Activated T-cell treated with anti-CD3 and anti-CD28 coated beads, Interleukin-2, amount 50 U/mL, for 48 hours (primary cell): ENCODE data around the gene SKA2.
"Not testable (repeated sequence)": the region's sequence is repeated elsewhere in the genome, so short reads cannot be mapped to it uniquely, and the experiment has no call there.

Source experiments
- DNase-seq, 2 experiments: peaks; one replicate each; pipeline ENCODE4 v3.0.0-alpha.2; 2020

The SKA2 gene, protein sequence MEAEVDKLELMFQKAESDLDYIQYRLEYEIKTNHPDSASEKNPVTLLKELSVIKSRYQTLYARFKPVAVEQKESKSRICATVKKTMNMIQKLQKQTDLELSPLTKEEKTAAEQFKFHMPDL

DNA sequence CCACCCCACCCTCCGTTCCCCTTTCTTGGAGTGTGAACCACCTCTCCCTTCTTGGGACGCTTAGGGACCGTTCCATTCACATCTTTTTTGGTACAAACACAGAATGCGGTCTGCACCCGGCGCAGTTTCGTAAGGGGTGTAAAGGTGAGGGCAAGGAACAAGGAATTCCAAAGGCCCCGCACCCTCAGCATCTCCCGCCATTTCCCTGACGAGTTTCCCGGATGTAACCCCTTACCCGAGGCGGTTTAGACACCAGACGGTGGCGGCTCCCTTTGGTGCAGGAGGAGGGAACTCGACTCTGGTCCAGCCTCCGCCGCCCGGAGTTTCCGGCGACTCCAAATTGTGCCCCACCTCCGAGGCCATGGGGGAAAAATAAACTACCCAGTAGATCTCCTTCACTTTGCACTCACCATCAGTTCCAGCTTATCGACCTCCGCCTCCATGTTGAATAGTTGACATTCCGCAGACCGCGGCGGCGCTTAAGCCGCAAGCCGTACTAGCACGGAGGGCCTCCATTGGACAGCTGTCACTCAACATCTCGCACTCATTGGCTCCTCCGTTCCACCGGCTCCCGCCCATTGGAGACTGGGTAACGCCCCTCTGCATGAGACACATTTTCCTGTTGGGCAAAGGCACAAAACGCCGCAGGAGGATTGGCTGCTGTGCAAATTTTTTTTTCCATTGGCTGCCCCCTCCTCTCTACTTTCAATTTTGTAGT, at the start of gene SKA2:
Gene SKA2 (minus strand): TSS at position 466 of the 718 bp plus-strand sequence. CDS start 23 bp downstream, at position 443.
- DNase-seq: peak; percentile 98

DNA sequence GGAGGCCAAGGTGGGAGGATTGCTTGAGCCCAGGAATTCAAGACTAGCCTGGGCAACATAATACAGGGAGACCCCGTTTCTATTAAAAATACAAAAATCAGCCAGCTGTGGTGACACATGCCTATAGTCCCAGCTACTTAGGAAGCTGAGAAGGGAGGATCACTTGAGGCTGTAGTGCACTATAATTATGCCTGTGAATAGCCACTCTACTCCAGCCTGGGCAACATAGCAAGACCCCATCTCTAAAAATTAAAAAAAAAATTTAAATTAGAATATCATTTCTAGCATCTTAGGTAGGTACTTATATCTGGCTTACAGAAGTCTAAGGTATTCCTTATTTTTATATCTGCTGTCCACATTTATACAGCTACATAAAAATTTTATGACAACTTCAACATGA, 47.3 kb upstream of the SKA2 start:
- DNase-seq: no peak

DNA sequence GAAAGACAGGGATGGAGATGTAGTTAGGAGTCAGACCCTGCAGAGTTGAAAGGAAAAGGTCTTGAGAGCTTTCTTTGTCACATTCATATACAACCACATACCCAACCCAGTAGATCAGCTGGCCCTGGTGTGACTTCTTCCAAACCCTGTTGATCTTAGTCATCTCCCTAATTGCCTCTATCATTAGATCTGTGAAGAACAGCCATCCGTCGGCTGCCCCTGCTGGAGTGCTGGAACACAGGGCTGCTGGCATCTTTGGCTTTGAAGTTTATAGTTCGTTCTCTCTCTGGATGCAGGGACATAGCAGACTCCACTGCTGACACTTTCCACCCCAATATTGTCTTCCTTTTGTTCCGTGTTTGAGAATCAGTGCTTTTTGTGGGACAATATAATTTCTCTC, 44.4 kb upstream of the SKA2 start:
- no peak for DNase-seq

DNA sequence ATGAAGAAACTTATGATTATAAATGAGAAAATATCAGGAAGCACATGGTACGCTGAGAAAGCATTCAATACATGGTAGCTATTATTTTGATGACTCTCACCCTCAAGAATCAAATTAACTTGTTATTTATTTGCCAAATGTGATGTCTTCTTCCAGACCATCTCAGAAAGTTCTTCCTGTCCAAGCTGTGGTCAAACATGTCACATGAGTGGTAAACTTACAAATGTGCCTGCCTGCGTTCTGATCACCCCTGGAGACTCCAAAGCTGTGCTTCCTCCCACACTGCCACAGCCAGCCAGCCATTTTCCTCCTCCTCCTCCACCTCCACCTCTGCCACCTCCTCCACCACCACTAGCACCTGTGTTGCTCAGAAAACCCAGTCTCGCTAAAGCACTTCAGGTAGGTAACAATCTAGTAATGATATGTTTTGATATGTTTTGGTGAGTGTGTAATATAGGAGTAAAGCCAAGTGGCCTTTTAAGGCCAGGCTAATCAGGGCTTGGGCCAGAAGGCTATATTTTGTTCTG, 38.4 kb upstream of the SKA2 start:
- DNase-seq: no peak

DNA sequence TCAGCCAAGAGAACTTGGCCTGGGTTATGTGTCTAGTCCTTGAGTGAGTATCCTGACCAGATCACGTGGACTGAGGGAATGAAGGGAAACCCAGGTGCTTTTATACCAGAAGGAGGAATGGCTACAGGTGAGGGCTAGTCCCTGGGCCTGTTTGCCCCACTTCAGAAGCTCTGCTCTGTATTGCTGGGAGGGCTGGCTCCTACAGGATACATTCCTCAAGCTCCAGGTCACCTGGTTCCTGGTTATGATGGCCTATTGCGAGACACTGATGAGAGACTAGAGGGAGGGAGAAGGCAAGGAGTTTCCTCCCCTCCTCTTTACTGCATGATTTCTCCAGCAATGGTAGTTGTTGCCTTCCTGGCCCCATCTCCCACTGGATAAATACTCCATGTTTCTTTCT, 35.8 kb upstream of the SKA2 start:
- no peak for DNase-seq

DNA sequence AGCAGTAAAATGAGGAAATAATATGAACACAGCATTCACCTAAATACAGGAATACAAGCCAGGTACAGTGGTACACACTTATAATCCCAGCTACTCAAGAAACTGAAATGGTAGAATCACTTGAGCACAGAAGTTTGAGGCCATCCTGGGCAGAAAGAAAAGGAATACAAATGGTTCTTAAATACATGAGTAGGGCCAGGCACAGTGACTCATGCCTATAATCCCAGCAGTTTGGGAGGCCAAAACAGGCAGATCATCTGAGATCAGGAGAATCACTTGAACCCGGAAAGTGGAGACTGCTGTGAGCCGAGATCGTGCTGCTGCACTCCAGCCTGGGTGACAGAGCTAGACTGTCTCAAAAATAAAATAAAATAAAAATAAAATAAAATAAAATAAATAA, 31.9 kb upstream of the SKA2 start:
- no peak for DNase-seq

DNA sequence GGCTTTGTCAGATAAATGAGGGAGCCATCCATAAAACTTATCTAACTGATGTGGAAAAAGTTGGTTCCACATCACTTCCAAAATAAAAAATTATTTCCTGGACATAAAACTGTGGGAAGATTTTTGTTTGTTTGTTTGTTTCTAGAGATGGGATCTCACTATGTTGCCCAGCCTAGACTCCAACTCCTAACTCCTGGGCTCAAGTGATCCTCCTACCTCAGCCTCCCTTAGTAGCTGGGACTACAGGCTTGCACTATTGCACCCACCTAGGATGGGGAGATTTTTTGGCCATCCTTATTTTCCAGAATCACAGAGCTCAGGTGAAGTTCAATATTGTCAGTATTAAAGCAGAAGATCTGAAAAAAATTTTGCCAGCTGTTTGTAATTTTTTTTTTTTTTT, 31.0 kb upstream of the SKA2 start:
- DNase-seq: no peak

DNA sequence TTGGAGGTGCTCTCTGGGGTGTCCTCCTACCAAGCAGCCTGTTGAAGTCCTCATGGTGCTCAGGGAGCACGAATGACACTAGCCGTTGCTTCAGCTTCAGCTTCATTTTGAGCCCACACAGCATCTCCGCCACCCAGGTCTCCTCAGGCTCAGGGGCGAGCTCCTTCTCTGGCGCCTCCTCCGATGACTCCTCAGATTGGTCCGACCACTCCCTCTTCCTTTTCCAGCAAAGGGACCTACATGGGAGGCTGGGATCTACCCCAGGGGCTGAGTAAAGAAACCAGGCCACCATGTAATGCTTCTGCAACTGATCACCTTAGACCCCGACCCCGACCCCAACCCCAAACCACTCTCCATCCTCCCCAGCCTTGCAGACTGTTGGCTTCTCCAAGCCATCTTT, 26.5 kb upstream of the SKA2 start:
- no peak for DNase-seq

DNA sequence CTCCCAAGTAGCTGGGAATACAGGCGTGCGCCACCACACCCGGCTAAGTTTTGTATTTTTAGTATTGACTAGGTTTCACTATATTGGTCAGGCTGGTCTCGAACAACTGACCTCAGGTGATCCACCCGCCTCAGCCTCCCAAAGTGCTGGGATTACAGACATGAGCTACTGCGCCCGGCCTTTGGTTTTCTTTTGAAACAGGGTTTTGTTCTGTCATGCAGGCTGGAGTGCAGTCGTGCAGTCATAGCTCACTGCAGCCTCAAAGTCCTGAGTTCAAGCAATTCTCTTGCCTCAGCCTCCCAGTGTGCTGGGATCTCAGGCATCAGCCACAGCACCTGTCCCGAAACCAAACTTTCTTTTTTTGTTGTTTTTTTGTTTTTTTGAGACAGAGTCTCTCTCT, 25.6 kb upstream of the SKA2 start:
- no peak for DNase-seq

DNA sequence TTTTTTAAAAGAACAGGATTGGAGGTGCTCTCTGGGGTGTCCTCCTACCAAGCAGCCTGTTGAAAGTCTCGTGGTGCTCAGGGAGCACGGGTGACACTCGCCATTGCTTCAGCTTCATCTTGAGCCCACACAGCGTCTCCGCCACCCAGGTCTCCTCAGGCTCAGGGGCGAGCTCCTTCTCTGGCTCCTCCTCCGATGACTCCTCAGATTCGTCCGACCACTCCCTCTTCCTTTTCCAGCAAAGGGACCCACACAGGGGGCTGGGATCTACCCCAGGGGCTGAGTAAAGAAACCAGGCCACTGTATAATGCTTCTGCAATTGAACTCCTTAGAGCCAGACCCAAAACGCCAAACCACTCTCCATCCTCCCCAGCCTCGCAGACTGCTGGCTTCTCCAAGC, 24.6 kb upstream of the SKA2 start:
- not testable (repeated sequence) for DNase-seq

DNA sequence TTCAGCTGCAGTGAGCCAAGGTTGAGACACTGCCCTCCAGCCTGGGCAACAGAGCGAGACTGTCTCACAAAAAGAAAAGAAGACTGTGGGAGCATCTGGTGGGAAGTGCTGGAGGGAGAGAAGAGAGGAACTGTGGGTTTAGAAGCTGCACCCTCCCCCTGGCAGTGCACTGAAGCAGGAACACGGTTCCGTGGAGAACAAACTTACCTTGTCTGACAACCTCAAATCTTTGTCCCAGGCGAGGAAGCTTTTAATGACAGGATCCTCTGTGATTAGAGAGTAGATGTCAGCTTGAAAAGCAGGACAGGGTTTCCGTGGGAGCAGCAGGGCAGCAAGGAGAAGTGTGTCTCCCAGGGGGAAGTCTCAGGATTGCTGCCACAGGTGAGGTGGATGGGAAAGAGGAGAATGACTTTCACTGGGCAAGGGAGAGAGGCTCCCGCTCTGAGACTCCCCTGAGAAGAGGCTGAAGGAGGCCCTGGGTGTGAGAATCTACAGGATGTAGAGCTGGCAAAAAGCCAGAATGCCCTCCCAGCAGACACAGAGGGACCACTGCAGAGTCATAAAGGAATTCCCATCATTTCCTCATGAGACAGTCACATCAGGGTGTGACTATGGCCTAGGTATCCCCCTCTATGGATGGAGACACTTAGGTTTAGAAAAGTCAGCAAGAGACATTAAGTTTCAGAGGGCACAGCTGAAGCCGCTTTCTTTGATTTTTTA, 23.4 kb upstream of the SKA2 start:
- DNase-seq: no peak

DNA sequence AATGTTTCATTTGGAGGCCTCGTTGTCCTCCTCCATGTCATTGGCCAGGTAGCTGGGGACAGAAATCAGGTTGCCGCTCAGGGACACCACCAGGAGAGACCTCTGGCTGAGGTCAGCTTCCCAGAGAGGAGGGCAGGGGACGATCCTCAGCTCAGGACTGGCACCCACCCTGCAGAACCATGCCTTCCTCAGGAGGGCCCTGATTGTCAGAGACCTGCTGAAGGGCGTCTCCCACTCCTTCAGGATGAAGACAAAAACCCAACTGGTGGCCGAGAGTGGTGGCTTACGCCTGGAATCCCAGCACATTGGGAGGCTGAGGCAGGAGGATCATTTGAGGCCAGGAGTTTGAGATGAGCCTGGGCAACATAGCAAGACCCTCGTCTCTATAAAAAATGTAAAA, 20.1 kb upstream of the SKA2 start:
- no peak for DNase-seq

DNA sequence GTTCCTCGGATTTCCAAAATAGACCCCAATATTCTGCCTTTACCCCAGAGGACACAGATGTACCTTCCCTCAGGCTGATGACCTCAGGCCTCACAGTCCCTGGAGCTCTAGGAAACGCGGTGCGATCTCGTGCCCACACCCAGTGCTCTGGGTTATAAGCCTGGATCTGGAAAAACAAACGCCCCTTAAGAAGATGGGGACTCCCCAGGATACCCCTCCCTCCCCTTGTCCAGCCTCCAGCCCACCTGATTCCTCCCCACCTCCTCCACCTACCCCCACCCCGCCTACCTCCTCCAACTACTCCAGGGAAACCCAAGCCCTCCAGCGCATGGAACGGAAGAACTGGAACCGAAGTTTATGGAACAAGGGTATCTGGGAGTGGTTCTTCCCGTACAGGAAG, 19.7 kb upstream of the SKA2 start:
- DNase-seq: no peak

DNA sequence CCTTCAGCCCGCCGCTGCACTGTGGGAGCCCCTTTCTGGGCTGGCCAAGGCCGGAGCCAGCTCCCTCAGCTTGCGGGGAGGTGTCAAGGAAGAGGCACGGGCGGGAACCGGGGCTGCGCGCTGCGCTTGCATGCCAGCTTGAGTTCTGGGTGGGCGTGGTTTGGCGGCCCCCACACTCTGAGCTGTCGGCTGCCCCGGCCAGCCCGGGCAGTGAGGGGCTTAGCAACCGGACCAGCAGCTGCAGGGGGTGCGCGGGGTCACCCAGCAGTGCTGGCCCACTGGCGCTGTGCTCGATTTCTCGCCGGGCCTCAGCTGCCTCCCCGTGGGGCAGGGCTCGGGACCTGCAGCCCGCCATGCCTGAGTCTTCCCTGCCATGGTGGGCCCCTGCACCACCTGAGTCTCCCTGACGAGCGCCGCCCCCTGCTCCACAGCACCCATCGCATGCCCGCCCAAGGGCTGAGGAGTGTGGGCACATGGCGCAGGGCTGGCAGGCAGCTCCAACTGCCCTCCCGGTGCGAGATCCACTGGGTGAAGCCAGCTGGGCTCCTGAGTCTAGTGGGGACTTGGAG, 17.5 kb upstream of the SKA2 start:
- DNase-seq: no peak

DNA sequence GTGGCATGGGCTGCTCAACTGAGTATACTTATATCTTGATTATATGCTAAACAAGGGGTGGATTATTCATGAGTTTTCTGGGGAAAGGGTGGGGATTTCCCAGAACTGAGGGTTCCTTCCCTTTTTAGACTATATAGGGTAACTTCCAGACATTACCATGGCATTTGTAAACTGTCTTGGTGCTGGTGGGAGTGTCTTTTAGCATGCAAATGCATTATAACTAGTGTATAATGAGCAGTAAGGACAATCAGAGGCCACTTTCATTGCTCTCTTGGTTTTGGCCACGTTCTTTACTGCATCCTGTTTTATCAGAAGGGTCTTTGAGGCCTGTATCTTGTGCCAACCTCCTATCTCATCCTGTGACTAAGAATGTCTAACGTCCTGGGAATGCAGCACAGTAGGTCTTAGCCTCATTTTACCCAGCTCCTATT, 12.6 kb upstream of the SKA2 start:
- no peak for DNase-seq

DNA sequence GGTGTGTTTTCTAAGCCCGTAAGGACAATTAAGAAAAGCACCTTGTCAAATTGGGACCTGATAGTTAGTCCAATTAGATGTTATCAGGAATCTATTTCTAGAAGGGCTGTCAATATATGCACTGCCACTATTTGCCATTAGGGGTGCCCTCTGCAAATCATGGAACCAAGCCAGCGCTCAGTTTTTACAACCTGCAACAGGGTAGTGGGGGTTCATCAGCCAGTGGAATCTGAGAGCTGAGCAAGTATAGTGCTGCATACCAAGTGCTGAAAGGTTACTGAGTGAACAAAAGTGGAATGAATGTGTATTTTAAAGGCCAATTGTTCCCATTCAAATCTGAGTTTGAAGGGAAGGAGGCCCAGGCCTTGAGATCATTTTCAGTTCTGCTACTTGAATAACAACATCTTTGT, 11.0 kb upstream of the SKA2 start:
- peak; percentile 34 to 36 for DNase-seq

DNA sequence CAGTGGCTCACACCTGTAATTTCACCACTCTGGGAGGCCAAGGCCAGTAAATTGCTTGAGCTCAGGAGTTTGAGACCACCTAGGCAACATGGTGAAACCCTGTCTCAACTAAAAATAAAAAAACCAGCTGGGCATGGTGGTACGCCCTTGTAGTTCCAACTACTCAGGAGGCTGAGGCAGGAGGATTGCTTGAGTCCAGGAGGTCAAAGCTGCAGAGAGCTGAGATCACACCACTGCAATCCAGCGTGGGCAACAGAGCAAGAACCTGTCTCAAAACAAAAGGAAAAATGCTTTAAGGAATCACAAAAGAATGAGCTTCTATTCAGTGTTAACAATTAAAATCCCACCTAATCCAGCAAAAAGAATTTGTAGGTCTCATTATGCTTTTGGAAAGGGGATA, 6.5 kb upstream of the SKA2 start:
- no peak for DNase-seq

DNA sequence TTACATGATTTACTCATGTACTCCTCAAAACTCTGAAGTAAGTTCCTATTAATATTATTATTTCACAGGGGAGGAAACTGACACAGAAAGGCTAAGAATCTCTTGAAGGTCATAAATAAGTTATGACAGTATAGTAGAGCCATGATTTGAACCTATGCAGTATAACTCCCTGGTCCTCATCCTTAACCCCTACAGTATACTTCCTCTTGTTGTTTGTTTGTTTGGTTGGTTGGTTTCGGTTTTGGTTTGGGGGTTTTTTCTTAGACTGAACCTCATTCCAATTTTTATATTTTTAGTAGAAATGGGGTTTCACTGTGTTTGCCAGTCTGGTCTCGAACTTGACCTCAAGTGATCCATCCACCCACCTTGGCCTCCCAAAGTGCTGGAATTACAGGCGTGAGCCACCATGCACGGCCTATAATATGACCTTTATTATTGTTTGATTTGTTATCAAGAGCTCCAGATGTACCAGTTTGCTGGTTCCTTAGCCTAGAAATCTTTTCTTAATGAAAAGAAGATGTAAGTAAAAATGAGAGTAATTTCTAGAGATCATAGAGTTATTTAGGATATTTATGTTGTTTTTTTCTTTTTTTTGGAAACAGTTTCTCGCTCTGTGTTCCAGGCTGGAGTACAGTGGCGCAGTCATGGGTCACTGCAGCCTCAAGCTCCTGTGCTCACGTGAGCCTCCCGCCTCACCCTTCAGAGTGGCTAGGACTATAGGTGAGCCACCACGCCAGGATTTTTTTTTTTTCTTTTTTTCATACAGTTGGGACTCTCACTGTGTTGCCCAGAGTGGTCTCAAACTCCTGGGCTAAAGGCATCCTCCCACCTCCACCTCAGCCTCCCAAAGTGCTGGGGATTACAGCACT, 5.4 kb upstream of the SKA2 start:
- no peak for DNase-seq

DNA sequence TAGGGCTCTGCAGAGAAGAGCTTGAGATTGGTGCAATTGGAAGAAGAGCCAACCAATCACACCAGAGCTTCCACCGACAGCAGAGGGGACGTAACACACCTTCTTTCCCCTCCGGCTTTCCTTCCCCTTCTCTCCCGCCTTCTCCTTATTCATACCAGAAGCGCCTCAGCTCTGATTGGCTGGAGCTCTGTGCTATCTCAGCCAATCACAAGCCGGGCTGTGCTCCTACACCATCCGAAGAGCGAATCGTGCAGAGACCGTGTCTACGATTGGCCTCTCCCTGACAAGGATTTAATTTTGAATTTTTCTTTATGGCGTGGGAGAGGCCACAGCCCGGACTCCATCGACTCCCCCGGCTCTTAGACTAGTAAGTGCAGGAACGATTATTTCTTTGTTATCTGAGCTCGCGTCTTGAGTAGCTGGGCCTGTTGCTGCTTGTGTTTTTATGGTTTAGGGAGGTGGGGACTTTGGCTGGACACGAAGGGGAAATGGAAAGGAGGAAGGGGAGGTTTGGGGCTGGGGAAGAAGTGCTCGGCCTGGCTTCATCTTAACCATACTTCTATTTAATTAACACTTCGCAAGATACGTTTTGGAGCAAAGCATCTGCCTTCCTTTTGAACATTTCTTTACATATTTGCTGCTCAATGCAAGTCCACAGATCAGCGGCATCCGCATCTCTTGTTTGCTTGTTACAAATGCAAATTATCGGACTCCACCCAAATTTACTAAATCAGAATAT, 622 bp upstream of the SKA2 start, which contains the start of gene PRR11:
Gene PRR11 (plus strand): TSS at position 308 of the 739 bp plus-strand sequence. CDS start 14,007 bp downstream, outside the sequence.
- peak; percentile 88 to 90 for DNase-seq

DNA sequence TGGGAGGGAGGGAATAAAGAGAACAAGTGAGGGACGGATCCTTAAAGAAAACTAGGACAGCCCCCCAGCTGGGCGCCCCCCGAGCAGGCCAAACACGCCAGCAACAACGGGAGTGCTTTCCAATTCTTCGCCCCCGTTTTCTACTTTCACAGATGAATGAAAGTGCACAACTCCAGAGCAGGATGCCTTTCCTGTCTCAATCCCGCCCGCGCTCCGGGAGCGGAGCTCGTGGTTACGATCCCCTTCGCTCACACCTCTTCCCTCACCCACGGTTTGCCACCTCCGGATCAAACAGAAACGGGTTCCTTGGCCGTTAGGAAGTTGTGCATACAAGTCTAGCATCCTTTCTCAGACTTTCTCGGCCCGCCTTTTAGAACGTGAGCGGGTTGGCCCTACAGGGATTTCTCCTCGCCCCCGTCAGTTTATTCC, 680 bp downstream of the SKA2 start:
- DNase-seq: peak in 1 of 2 experiments; percentile 68

DNA sequence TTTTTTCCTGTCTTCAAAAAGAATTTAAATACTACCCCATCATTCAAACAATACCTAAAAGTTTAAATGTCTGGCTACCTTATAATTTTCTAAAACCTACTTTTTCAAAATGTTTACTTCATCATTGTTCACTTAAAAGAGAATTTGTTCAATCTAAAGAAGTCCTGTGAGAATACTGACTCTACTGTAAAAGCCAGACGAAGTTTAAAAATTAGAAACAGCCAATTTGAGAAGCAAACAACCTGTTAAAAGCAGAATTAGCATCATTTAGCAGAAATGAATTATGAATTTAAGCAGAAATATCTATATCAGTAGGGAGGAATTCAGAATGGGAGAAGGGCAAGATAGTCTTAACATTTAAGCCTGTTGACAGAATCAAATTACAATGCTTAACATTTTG, 2.1 kb downstream of the SKA2 start:
- DNase-seq: no peak

DNA sequence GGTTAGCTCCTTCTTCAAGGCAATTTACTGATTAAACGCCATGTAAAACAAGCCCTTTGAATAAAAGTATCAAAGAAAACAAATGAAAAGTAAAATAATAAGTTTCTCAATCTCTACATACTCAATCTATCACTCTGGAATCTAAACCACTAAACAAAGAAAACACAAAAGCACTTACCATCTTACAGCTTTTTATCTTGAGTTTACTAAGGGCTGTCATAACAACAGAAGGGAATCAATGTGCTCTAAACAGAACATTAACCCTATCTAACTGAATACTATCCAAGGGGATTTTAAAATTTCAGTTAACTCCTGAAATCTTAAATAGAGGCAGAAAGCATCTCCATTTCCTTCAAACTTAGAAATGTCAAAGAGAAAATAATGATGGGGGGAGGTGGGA, 3.4 kb downstream of the SKA2 start:
- DNase-seq: no peak
